ENCODE data around the gene SCP2. TPM values are rescaled to one million over a fixed set of nuclear protein-coding genes. Genes with fewer than 3 reads are reported as not detected.

Gene SCP2
- total RNA-seq, 1 experiment from 2014 or later, result 56.4 TPM

DNA sequence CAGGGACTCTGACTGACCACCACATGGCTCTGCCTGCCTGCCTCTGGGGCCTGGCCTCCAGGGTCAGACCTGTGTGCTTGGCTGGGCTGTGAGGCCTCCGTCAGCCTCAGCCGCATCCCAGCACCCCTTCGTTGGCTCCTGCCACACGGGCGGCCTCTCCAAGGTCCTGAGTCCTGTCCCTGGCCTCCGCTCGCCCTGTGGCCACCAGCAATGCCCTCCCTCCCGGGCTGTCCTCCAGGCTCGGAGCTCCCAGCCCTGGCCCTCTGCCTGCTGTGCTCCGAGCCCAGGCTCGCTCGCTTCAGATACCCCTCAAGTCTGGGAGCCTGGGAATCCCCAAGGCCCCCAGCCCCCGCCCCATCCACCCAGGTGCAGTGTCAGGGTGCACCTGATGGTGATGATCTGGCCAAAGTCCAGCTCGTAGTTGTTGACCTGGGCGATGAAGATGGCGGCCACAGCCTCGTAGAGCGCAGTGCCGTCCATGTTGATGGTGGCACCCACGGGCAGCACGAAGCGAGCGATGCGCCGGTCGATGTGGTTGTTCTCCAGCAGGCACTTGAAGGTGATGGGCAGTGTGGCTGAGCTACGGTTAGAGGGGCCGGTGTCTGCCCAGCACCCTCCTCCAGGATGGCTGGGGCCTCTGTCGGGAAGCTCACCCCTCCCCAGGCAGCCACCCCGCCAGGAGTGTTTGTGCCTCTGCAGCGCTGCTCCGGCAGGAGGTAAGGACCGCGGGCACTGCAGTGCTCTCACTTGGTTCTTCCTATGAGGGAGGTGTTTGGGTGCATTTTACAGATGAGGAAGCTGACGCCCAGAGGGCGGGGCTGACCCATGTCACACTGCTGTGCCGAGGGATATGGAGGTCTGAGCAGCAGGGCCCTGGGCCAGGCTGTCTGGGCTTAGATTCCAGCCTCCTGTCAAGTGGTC lies 163.4 kb downstream of the SCP2 start:
- CTCF ChIA-PET, result no interaction called here
- H3K27me3 Mint-ChIP-seq (ENCODE audit: low read depth), result no peaks in the 10 kb centered on the region; the same call in 1 of the 2 replicates

More for the DNA sequence above, 163.4 kb downstream of the SCP2 start:
- TF ChIP-seq HMGA2 (CRISPR knock-in tag; IDR thresholded peaks at IDR 0.05) (no peak), JAZF1 (CRISPR knock-in tag; IDR thresholded peaks at IDR 0.05) (no peak), ZSCAN18 (CRISPR knock-in tag; IDR thresholded peaks at IDR 0.05) (no peak), TP53 (CRISPR knock-in tag; IDR thresholded peaks at IDR 0.05) (no peak), ATF3 (CRISPR knock-in tag; conservative IDR thresholded peaks at IDR 0.05) (no peak), NFE2L1 (CRISPR knock-in tag; IDR thresholded peaks at IDR 0.05) (no peak), ZNF512 (CRISPR knock-in tag; IDR thresholded peaks at IDR 0.05; ENCODE audit: borderline replicate concordance) (no peak), RORB (CRISPR knock-in tag; IDR thresholded peaks at IDR 0.05) (no peak), SP1 (CRISPR knock-in tag; conservative IDR thresholded peaks at IDR 0.05) (no peak), SMAD3 (CRISPR knock-in tag; IDR thresholded peaks at IDR 0.05; ENCODE audit: borderline replicate concordance) (no peak), ELF4 (CRISPR knock-in tag; IDR thresholded peaks at IDR 0.05; ENCODE audit: low read depth) (no peak), ZBTB21 (CRISPR knock-in tag; IDR thresholded peaks at IDR 0.05; ENCODE audit: borderline replicate concordance) (no peak), CBFB (CRISPR knock-in tag; IDR thresholded peaks at IDR 0.05; ENCODE audit: low read depth) (no peak), PRDM15 (CRISPR knock-in tag; IDR thresholded peaks at IDR 0.05) (no peak), ZNF425 (CRISPR knock-in tag; conservative IDR thresholded peaks at IDR 0.05) (no peak), FOXJ3 (CRISPR knock-in tag; IDR thresholded peaks at IDR 0.05; ENCODE audit: borderline replicate concordance) (no peak)
- TF ChIP-seq, protein P1, sequence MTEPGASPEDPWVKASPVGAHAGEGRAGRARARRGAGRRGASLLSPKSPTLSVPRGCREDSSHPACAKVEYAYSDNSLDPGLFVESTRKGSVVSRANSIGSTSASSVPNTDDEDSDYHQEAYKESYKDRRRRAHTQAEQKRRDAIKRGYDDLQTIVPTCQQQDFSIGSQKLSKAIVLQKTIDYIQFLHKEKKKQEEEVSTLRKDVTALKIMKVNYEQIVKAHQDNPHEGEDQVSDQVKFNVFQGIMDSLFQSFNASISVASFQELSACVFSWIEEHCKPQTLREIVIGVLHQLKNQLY (CRISPR knock-in tag; IDR thresholded peaks at IDR 0.05), result no peak
- TF ChIP-seq, protein P2, sequence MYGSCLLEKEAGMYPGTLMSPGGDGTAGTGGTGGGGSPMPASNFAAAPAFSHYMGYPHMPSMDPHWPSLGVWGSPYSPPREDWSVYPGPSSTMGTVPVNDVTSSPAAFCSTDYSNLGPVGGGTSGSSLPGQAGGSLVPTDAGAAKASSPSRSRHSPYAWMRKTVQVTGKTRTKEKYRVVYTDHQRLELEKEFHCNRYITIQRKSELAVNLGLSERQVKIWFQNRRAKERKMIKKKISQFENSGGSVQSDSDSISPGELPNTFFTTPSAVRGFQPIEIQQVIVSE (CRISPR knock-in tag; IDR thresholded peaks at IDR 0.05; ENCODE audit: borderline replicate concordance), result no peak
- TF ChIP-seq, protein P3, sequence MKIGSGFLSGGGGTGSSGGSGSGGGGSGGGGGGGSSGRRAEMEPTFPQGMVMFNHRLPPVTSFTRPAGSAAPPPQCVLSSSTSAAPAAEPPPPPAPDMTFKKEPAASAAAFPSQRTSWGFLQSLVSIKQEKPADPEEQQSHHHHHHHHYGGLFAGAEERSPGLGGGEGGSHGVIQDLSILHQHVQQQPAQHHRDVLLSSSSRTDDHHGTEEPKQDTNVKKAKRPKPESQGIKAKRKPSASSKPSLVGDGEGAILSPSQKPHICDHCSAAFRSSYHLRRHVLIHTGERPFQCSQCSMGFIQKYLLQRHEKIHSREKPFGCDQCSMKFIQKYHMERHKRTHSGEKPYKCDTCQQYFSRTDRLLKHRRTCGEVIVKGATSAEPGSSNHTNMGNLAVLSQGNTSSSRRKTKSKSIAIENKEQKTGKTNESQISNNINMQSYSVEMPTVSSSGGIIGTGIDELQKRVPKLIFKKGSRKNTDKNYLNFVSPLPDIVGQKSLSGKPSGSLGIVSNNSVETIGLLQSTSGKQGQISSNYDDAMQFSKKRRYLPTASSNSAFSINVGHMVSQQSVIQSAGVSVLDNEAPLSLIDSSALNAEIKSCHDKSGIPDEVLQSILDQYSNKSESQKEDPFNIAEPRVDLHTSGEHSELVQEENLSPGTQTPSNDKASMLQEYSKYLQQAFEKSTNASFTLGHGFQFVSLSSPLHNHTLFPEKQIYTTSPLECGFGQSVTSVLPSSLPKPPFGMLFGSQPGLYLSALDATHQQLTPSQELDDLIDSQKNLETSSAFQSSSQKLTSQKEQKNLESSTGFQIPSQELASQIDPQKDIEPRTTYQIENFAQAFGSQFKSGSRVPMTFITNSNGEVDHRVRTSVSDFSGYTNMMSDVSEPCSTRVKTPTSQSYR (CRISPR knock-in tag; IDR thresholded peaks at IDR 0.05), result no peak
- DNase-seq (ENCODE audit: low spot score) (no peak), ATAC-seq (no peak)
- Mint-ChIP-seq H3K9me3 (no peaks in the 10 kb centered on the region), H3K36me3 (no peaks in the 10 kb centered on the region), H3K4me3 (no peak overlapping the region), H3K4me1 (no peaks in the 10 kb centered on the region), H3K27ac (no peak overlapping the region)
- POLR2A ChIA-PET, result no interaction called here
